ENCODE measurements around the gene ERFL. TPM values are rescaled to one million over a fixed set of nuclear protein-coding genes. Genes with fewer than 3 reads are reported as not detected.
A peak's percentile ranks its signal among the peaks of the same experiment; 100 is the strongest.

The ERFL gene
- total RNA-seq, 1 experiment from 2014 or later: 0.65 TPM

- Histone ChIP-seq H3K27ac (no peak overlapping the region), H3K79me2 (ENCODE audit: low read depth) (no peaks in the 10 kb centered on the region), H3K4me1 (replicated peaks; ENCODE audit: insufficient read depth) (no peaks in the 10 kb centered on the region), H3K36me3 (ENCODE audit: low read depth) (no peaks in the 10 kb centered on the region), H3K4me2 (no peak overlapping the region), H3K27me3 (ENCODE audit: insufficient read depth, low read depth) (peaks cover 25% of the 10 kb centered on the region), H3K9me2 (ENCODE audit: insufficient read depth) (no peaks in the 10 kb centered on the region), H4K20me1 (ENCODE audit: insufficient read depth) (no peaks in the 10 kb centered on the region), H3K4me3 (no peak overlapping the region), H2AFZ (no peak overlapping the region), H3K9me3 (ENCODE audit: insufficient read depth, low read depth) (no peaks in the 10 kb centered on the region), H3F3A (ENCODE audit: insufficient read depth, low read depth) (peaks cover 7% of the 10 kb centered on the region; the same call in 1 of the 2 replicates)
- DNase-seq: no peak
- ChIA-PET POLR2A (ENCODE audit: unreplicated experiment) (interaction anchor here (0.7 kb wide), 1 partner anchor 16 kb away, joined by 8 read pairs; no protein-coding TSS in a partner anchor), CTCF (interaction anchor here (1.4 kb wide), 1 partner anchor 10 kb away, joined by 7 read pairs; the partner anchor contains the start of gene ERFL)
- intact Hi-C loops (cut with micrococcal nuclease; ENCODE audit: unreplicated experiment): no loop called here
- BruUV-seq (replicated peaks): no TSS peak
- TF ChIP-seq CTCF (conservative IDR thresholded peaks at IDR 0.05) (no peak), EZH2 (IDR thresholded peaks at IDR 0.05; ENCODE audit: low read depth) (no peak)
These were observed 9.5 kb upstream of the ERFL start for GRCh38 chr19:41937525-41938468.

GRCh38 chr19:41936961-41937360 lies 8.7 kb upstream of the ERFL start:
- DNase-seq: no peak
- Histone ChIP-seq H3K4me3 (no peak overlapping the region), H2AFZ (no peak overlapping the region), H3K36me3 (ENCODE audit: low read depth) (no peaks in the 10 kb centered on the region), H3K79me2 (ENCODE audit: low read depth) (no peaks in the 10 kb centered on the region), H3K27me3 (ENCODE audit: insufficient read depth, low read depth) (peaks cover 33% of the 10 kb centered on the region), H4K20me1 (ENCODE audit: insufficient read depth) (no peaks in the 10 kb centered on the region), H3K9me2 (ENCODE audit: insufficient read depth) (no peaks in the 10 kb centered on the region), H3F3A (ENCODE audit: insufficient read depth, low read depth) (peaks cover 7% of the 10 kb centered on the region; the same call in 1 of the 2 replicates), H3K27ac (no peak overlapping the region), H3K9me3 (ENCODE audit: insufficient read depth, low read depth) (no peaks in the 10 kb centered on the region), H3K4me2 (no peak overlapping the region), H3K4me1 (replicated peaks; ENCODE audit: insufficient read depth) (no peaks in the 10 kb centered on the region)
- POLR2A ChIA-PET (ENCODE audit: unreplicated experiment): no interaction called here
- CTCF ChIA-PET: interaction anchor here (0.6 to 1.4 kb wide), 2 partner anchors 9 to 53 kb away, joined by 3 to 7 read pairs; partner anchors contain the start of gene ERFL
- intact Hi-C loops (cut with micrococcal nuclease; ENCODE audit: unreplicated experiment): no loop called here
- BruUV-seq (replicated peaks): no TSS peak
- TF ChIP-seq CTCF (conservative IDR thresholded peaks at IDR 0.05): no peak
- TF ChIP-seq EZH2 (IDR thresholded peaks at IDR 0.05; ENCODE audit: low read depth): no peak

- no TSS peak for BruUV-seq (replicated peaks)
- no peak for DNase-seq
- H3K9me3 ChIP-seq (ENCODE audit: insufficient read depth, low read depth): no peaks in the 10 kb centered on the region
- H3K79me2 ChIP-seq (ENCODE audit: low read depth): no peaks in the 10 kb centered on the region
- intact Hi-C loops (cut with micrococcal nuclease; ENCODE audit: unreplicated experiment): no loop called here
- peaks cover 7% of the 10 kb centered on the region; the same call in 1 of the 2 replicates for H3F3A ChIP-seq (ENCODE audit: insufficient read depth, low read depth)
- no peaks in the 10 kb centered on the region for H3K36me3 ChIP-seq (ENCODE audit: low read depth)
- no peak overlapping the region for H3K4me2 ChIP-seq
- H3K4me3 ChIP-seq: no peak overlapping the region
- peaks cover 34% of the 10 kb centered on the region for H3K27me3 ChIP-seq (ENCODE audit: insufficient read depth, low read depth)
- TF ChIP-seq EZH2 (IDR thresholded peaks at IDR 0.05; ENCODE audit: low read depth) (no peak), CTCF (conservative IDR thresholded peaks at IDR 0.05) (0 out of 2 replicates have a peak, but pooled peaks have one; percentile 19)
- H3K27ac ChIP-seq: no peak overlapping the region
- ChIA-PET POLR2A (ENCODE audit: unreplicated experiment) (interaction anchor here (0.6 kb wide), 1 partner anchor 1187 kb away, joined by 15 read pairs; no protein-coding TSS in a partner anchor), CTCF (interaction anchor here (0.6 to 1.4 kb wide), 2 partner anchors 8 to 52 kb away, joined by 3 to 7 read pairs; partner anchors contain the start of gene ERFL)
- H4K20me1 ChIP-seq (ENCODE audit: insufficient read depth): no peaks in the 10 kb centered on the region
- no peak overlapping the region for H2AFZ ChIP-seq
- no peaks in the 10 kb centered on the region for H3K9me2 ChIP-seq (ENCODE audit: insufficient read depth)
- no peaks in the 10 kb centered on the region for H3K4me1 ChIP-seq (replicated peaks; ENCODE audit: insufficient read depth)
These were observed 8.2 kb upstream of the ERFL start for GRCh38 chr19:41936416-41936850.
